Urinary bladder (tissue), 4 donors: ENCODE data around the gene NEK4. TPM values are rescaled to one million over a fixed set of nuclear protein-coding genes. Genes with fewer than 3 reads are reported as not detected.
"Not testable (repeated sequence)": the region's sequence is repeated elsewhere in the genome, so short reads cannot be mapped to it uniquely, and the experiment has no call there.

Experiments
- DNase-seq: peaks from one replicate; pipeline ENCODE4 v3.0.0-alpha.2; 2015; ENCODE audit errors: extremely low spot score
- H3K27ac ChIP-seq: one replicate; pipeline ENCODE4 v1.5.1; 2013; ENCODE audit warnings: low read depth, mild to moderate bottlenecking, moderate library complexity
- H3K36me3 ChIP-seq: one replicate; pipeline ENCODE4 v1.6.1; 2013; ENCODE audit warnings: mild to moderate bottlenecking, moderate library complexity; ENCODE audit not compliant: insufficient read depth
- H3K4me1 ChIP-seq: one replicate; pipeline ENCODE4 v1.6.1; 2013; ENCODE audit warnings: mild to moderate bottlenecking, moderate library complexity; ENCODE audit not compliant: insufficient read depth
- H3K4me3 ChIP-seq: one replicate; pipeline ENCODE4 v1.5.1; 2013; ENCODE audit warnings: low read depth, low read length
- whole genome bisulfite sequencing: extraction: QIAGEN DNeasy Blood & Tissue Kit; methylation state at CpG from one replicate; pipeline ENCODE4 v1.1.7; 2013; 5-methylcytosine and 5-hydroxymethylcytosine counted together
- polyA plus RNA-seq: library from polyadenylated mRNA; stranded (reverse); fragments of 200-250 nt; gene quantifications from one replicate; pipeline ENCODE4 v1.2.3, GENCODE V29; 2013
- total RNA-seq: library from RNA; depleted of rRNA; stranded (reverse); fragments of >200 nt; gene quantifications from one replicate; pipeline ENCODE4 v1.2.3, GENCODE V29; 2014
- donor health status: healthy with polysubstance abuse.
- donor health status: healthy.

NEK4 gene
- total and polyA plus RNA-seq, 2 donors = 11.5 to 29.7 TPM

- no peaks in the 10 kb centered on the region for H3K36me3 ChIP-seq
- WGBS = 88% methylated on average over 2 of the region's 2 CpGs
- H3K4me3 ChIP-seq = no peak overlapping the region
- no peaks in the 10 kb centered on the region for H3K4me1 ChIP-seq
- H3K27ac ChIP-seq = no peak overlapping the region
- no peak for DNase-seq
Measured at GRCh38 chr3:52763466-52763865, 7.3 kb downstream of the NEK4 start.

- H3K4me3 ChIP-seq = no peak overlapping the region
- peaks cover 4% of the 10 kb centered on the region for H3K36me3 ChIP-seq
- no peak overlapping the region for H3K27ac ChIP-seq
- DNase-seq = no peak
- 95% methylated on average over 1 of the region's 1 CpG for WGBS
- no peaks in the 10 kb centered on the region for H3K4me1 ChIP-seq
Measured at GRCh38 chr3:52756141-52756540, 14.6 kb downstream of the NEK4 start.

GRCh38 chr3:52754373-52754772 lies 16.4 kb downstream of the NEK4 start:
- H3K36me3 ChIP-seq = peaks cover 4% of the 10 kb centered on the region
- no peak for DNase-seq
- no peaks in the 10 kb centered on the region for H3K4me1 ChIP-seq
- 93% methylated on average over 4 of the region's 4 CpGs for WGBS
- no peak overlapping the region for H3K4me3 ChIP-seq
- no peak overlapping the region for H3K27ac ChIP-seq

- 84% methylated on average over 3 of the region's 3 CpGs for WGBS
- Histone ChIP-seq H3K36me3 (peaks cover 4% of the 10 kb centered on the region), H3K4me1 (no peaks in the 10 kb centered on the region), H3K27ac (no peak overlapping the region), H3K4me3 (no peak overlapping the region)
- no peak for DNase-seq
Measured at GRCh38 chr3:52752045-52752660, 18.6 kb downstream of the NEK4 start.

- no peak for DNase-seq
- Histone ChIP-seq H3K36me3 (peaks cover 12% of the 10 kb centered on the region), H3K4me3 (no peak overlapping the region), H3K27ac (no peak overlapping the region), H3K4me1 (no peaks in the 10 kb centered on the region)
- 92% methylated on average over 2 of the region's 2 CpGs for WGBS
Measured at GRCh38 chr3:52743721-52744120, 27.0 kb downstream of the NEK4 start.

- DNase-seq = no peak
- WGBS = 84% methylated on average over 5 of the region's 5 CpGs
- no peaks in the 10 kb centered on the region for H3K4me1 ChIP-seq
- H3K36me3 ChIP-seq = peaks cover 13% of the 10 kb centered on the region
- no peak overlapping the region for H3K4me3 ChIP-seq
- no peak overlapping the region for H3K27ac ChIP-seq
Measured at GRCh38 chr3:52743152-52743551, 27.6 kb downstream of the NEK4 start.

GRCh38 chr3:52742418-52743041 lies 28.2 kb downstream of the NEK4 start:
- H3K27ac ChIP-seq = no peak overlapping the region
- WGBS = 92% methylated on average over 3 of the region's 3 CpGs
- H3K4me1 ChIP-seq = no peaks in the 10 kb centered on the region
- no peak overlapping the region for H3K4me3 ChIP-seq
- DNase-seq = no peak
- peaks cover 15% of the 10 kb centered on the region for H3K36me3 ChIP-seq

- Histone ChIP-seq H3K27ac (no peak overlapping the region), H3K36me3 (peaks cover 9% of the 10 kb centered on the region), H3K4me3 (no peak overlapping the region), H3K4me1 (no peaks in the 10 kb centered on the region)
- DNase-seq = no peak
- WGBS = 77% methylated on average over 1 of the region's 1 CpG
Measured at GRCh38 chr3:52739730-52740129, 31.0 kb downstream of the NEK4 start.

- peaks cover 9% of the 10 kb centered on the region for H3K36me3 ChIP-seq
- 93% methylated on average over 10 of the region's 10 CpGs for WGBS
- H3K4me3 ChIP-seq = no peak overlapping the region
- no peak for DNase-seq
- no peak overlapping the region for H3K27ac ChIP-seq
- no peaks in the 10 kb centered on the region for H3K4me1 ChIP-seq
Measured at GRCh38 chr3:52733256-52733891, 37.4 kb downstream of the NEK4 start.

- peaks cover 7% of the 10 kb centered on the region for H3K36me3 ChIP-seq
- H3K4me3 ChIP-seq = no peak overlapping the region
- 96% methylated on average over 14 of the region's 14 CpGs for WGBS
- no peak for DNase-seq
- no peaks in the 10 kb centered on the region for H3K4me1 ChIP-seq
- H3K27ac ChIP-seq = no peak overlapping the region
Measured at GRCh38 chr3:52731590-52731989, 39.1 kb downstream of the NEK4 start.

- H3K27ac ChIP-seq = no peak overlapping the region
- peaks cover 7% of the 10 kb centered on the region for H3K36me3 ChIP-seq
- no peak overlapping the region for H3K4me3 ChIP-seq
- H3K4me1 ChIP-seq = no peaks in the 10 kb centered on the region
- no peak for DNase-seq
Measured at GRCh38 chr3:52730681-52731080, 40.1 kb downstream of the NEK4 start.

- H3K27ac ChIP-seq, H3K4me3 ChIP-seq, H3K36me3 ChIP-seq, DNase-seq, H3K4me1 ChIP-seq: not testable (repeated sequence)
- WGBS = 81% methylated on average over 3 of the region's 3 CpGs
Measured at GRCh38 chr3:52728753-52729152, 42.0 kb downstream of the NEK4 start.

GRCh38 chr3:52724511-52724910 lies 46.2 kb downstream of the NEK4 start:
- Histone ChIP-seq H3K4me3 (no peak overlapping the region), H3K27ac (no peak overlapping the region), H3K36me3 (no peaks in the 10 kb centered on the region), H3K4me1 (no peaks in the 10 kb centered on the region)
- WGBS = 100% methylated on average over 1 of the region's 1 CpG
- no peak for DNase-seq

GRCh38 chr3:52723935-52724334 lies 46.8 kb downstream of the NEK4 start:
- WGBS = 96% methylated on average over 5 of the region's 5 CpGs
- no peaks in the 10 kb centered on the region for H3K36me3 ChIP-seq
- H3K27ac ChIP-seq = no peak overlapping the region
- no peak for DNase-seq
- no peak overlapping the region for H3K4me3 ChIP-seq
- H3K4me1 ChIP-seq = no peaks in the 10 kb centered on the region
